Sigmoid colon (tissue), 7 donors: ENCODE results near the gene NAALAD2. TPM values are rescaled to one million over a fixed set of nuclear protein-coding genes. Genes with fewer than 3 reads are reported as not detected.

ENCODE experiments used
- DNase-seq: peaks from one replicate; pipeline ENCODE4 v3.0.0-alpha.2; 2019
- H3K27ac ChIP-seq, 4 donors: fragments of 200-600 bp; sonication (generic); one replicate each; pipeline ENCODE4 v1.5.1; 2016 to 2019; ENCODE audit warnings: mild to moderate bottlenecking in 1 of 4
- H3K27me3 ChIP-seq, 3 donors: fragments of 200-600 bp; sonication (generic); one replicate each; pipeline ENCODE4 v1.5.1; 2019; ENCODE audit warnings: mild to moderate bottlenecking in 1 of 3
- H3K36me3 ChIP-seq, 4 donors: fragments of 200-600 bp; sonication (generic); one replicate each; pipeline ENCODE4 v1.5.1; 2016 to 2019
- H3K4me1 ChIP-seq, 4 donors: fragments of 200-600 bp; sonication (generic); one replicate each; pipeline ENCODE4 v1.5.1; 2017 to 2019
- H3K4me3 ChIP-seq, 4 donors: fragments of 200-600 bp; sonication (generic); one replicate each; pipeline ENCODE4 v1.5.1; 2017 to 2019; ENCODE audit warnings: mild to moderate bottlenecking in 2 of 4, moderate library complexity in 1 of 4
- H3K9me3 ChIP-seq, 4 donors: fragments of 200-600 bp in 3 of 4; sonication (generic) in 3 of 4; one replicate each; pipeline versions ENCODE4 v1.5.1 to v1.6.1; 2013 to 2019
- EP300 ChIP-seq, 4 donors: sonication (generic); formaldehyde crosslinking; IDR thresholded peaks; one replicate each; pipeline ENCODE4 v1.6.1; 2017; ENCODE audit warnings: antibody characterized with exemption in 4 of 4
- POLR2A ChIP-seq, 2 donors: fragments of 450-650 bp; IDR thresholded peaks; one replicate each; pipeline ENCODE4 v1.6.1; 2016; ENCODE audit warnings: antibody characterized with exemption in 2 of 2, mild to moderate bottlenecking in 2 of 2, moderate library complexity in 2 of 2
- POLR2AphosphoS5 ChIP-seq, 4 donors: sonication (generic); formaldehyde crosslinking; IDR thresholded peaks; one replicate each; pipeline ENCODE4 v1.6.1; 2017; ENCODE audit warnings: antibody characterized with exemption in 4 of 4
- WGBS, 2 donors: extraction: QIAGEN DNeasy Blood & Tissue Kit; methylation state at CpG; one replicate each; pipeline ENCODE4 v1.1.7; 2013; 5-methylcytosine and 5-hydroxymethylcytosine counted together
- intact Hi-C: fragments of 100-400 bp; cut with DNase I; formaldehyde crosslinking; loops from one replicate; pipeline ENCODE4 v1.15.1; 2023
- polyA plus RNA-seq, 3 donors: library from polyadenylated mRNA; stranded (reverse); fragments of 200-250 nt; gene quantifications; one replicate each; pipeline ENCODE4 v1.2.3, GENCODE V29; 2013
- total RNA-seq, 4 donors: library from RNA; depleted of rRNA; stranded (reverse); fragments of >200 nt; gene quantifications; one replicate each; pipeline ENCODE4 v1.1.0, GENCODE V29; 2016
- TF ChIP-seq, protein P1 (sequence below), 4 experiments: fragments of 450-650 bp in 3 of 4; fragments of 200-600 bp in 1 of 4; IDR thresholded peaks; one replicate each; pipeline ENCODE4 v1.5.1; 2016 to 2019; ENCODE audit warnings: antibody characterized with exemption in 4 of 4, mild to moderate bottlenecking in 3 of 4, moderate library complexity in 2 of 4
- donor health status: healthy with polysubstance abuse.
- donor health status: Bipolar disorder and iron deficiency.
- donor health status: healthy.

Gene NAALAD2
- total and polyA plus RNA-seq, 7 donors = 0.31 to 3.9 (median 3.6) TPM; not detected in 2

DNA sequence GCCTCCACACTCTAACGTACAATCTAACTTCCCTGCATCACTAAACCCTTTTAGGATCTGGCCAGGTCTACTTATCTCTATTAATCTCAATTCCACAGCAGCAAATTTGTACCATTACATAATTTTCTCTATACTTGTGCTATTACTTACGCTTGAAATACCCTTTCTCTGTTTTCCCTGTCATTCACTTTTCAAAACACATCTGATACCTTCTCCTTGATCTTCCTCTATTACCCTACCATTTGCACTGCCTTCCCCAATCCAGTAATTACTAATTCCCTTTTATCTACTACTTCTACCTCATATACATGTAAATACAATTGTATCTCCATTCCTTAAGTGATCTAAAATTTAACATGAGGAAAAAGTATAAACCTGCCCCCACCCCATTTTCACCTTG lies 74.4 kb downstream of the NAALAD2 start:
- Histone ChIP-seq H3K36me3 (peaks cover 0 to 88% (median 18%) of the 10 kb centered on the region in 4 donors), H3K9me3 (no peaks in the 10 kb centered on the region), H3K27ac (no peak overlapping the region), H3K4me1 (no peaks in the 10 kb centered on the region), H3K27me3 (no peaks in the 10 kb centered on the region), H3K4me3 (no peak overlapping the region)
- intact Hi-C loops = no loop called here
- DNase-seq = no peak
- TF ChIP-seq POLR2AphosphoS5 (IDR thresholded peaks at IDR 0.05) = no peak
- TF ChIP-seq POLR2A (IDR thresholded peaks at IDR 0.05) = no peak
- TF ChIP-seq, protein P1, sequence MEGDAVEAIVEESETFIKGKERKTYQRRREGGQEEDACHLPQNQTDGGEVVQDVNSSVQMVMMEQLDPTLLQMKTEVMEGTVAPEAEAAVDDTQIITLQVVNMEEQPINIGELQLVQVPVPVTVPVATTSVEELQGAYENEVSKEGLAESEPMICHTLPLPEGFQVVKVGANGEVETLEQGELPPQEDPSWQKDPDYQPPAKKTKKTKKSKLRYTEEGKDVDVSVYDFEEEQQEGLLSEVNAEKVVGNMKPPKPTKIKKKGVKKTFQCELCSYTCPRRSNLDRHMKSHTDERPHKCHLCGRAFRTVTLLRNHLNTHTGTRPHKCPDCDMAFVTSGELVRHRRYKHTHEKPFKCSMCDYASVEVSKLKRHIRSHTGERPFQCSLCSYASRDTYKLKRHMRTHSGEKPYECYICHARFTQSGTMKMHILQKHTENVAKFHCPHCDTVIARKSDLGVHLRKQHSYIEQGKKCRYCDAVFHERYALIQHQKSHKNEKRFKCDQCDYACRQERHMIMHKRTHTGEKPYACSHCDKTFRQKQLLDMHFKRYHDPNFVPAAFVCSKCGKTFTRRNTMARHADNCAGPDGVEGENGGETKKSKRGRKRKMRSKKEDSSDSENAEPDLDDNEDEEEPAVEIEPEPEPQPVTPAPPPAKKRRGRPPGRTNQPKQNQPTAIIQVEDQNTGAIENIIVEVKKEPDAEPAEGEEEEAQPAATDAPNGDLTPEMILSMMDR (IDR thresholded peaks at IDR 0.05) = no peak
- no peak for TF ChIP-seq EP300 (IDR thresholded peaks at IDR 0.05)
- WGBS, 2 donors = 92 to 96% methylated on average over 2 of the region's 2 CpGs

DNA sequence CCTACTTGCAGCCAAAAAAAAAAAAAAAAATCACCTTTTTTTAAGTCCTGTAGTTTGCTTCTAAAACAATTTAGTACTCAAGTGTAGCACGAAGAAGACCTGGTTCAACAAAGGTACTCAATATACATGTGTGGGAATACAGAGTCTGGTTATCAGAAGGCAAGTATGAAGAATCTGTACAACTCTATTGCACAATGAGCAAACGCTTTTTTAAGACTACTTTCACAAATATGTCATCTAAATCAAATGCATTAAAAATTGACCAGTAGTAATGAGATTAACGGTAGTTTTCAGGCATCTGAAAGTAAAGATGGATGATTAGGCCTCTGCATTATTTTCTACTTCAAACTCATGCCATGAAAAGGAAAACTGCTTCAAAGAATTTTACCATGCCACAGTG lies 78.9 kb downstream of the NAALAD2 start:
- no peak for DNase-seq
- Histone ChIP-seq H3K36me3 (peaks cover 0 to 71% (median 11%) of the 10 kb centered on the region in 4 donors), H3K4me3 (no peak overlapping the region), H3K27ac (no peak overlapping the region), H3K9me3 (no peaks in the 10 kb centered on the region), H3K27me3 (no peaks in the 10 kb centered on the region), H3K4me1 (peaks cover 0 to 5% (median 0%) of the 10 kb centered on the region in 4 donors)
- WGBS, 2 donors = 92 to 97% methylated on average over 3 of the region's 3 CpGs
- TF ChIP-seq POLR2AphosphoS5 (IDR thresholded peaks at IDR 0.05) (no peak), POLR2A (IDR thresholded peaks at IDR 0.05) (no peak)
- TF ChIP-seq, protein P1 (IDR thresholded peaks at IDR 0.05) = no peak
- intact Hi-C loops = no loop called here

DNA sequence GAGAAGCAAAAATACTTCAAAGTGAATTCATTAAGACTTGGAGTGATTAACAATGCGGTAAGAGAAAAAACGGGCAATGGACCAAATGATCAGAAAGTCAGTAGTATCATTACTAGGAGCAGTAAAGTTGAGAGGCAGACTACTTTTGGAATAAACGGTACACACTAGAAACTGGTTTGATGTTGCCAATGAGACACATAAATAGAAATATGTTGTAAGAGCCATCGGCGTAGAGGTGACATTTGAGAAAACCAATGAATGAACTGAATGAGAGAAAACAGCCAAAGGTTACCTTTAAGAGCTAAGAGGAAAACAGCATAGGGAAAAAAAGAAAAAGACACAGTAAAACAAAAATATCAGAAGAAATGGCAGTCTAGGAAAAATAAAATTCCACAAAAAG lies 82.1 kb downstream of the NAALAD2 start:
- WGBS, 2 donors = 88 to 92% methylated on average over 5 of the region's 5 CpGs
- Histone ChIP-seq H3K4me1 (peaks cover 0 to 28% (median 20%) of the 10 kb centered on the region in 4 donors), H3K4me3 (no peak overlapping the region), H3K9me3 (no peaks in the 10 kb centered on the region), H3K27me3 (no peaks in the 10 kb centered on the region), H3K36me3 (peaks cover 0 to 41% (median 0%) of the 10 kb centered on the region in 4 donors), H3K27ac (no peak overlapping the region)
- no peak for TF ChIP-seq POLR2A (IDR thresholded peaks at IDR 0.05)
- no peak for TF ChIP-seq POLR2AphosphoS5 (IDR thresholded peaks at IDR 0.05)
- TF ChIP-seq, protein P1 (IDR thresholded peaks at IDR 0.05) = no peak
- TF ChIP-seq EP300 (IDR thresholded peaks at IDR 0.05) = no peak
- intact Hi-C loops = no loop called here
- DNase-seq = no peak

- H3K36me3 ChIP-seq = peaks cover 0 to 22% (median 0%) of the 10 kb centered on the region in 4 donors
- WGBS, 2 donors = 85 to 86% methylated on average over 2 of the region's 2 CpGs
- H3K27me3 ChIP-seq = no peaks in the 10 kb centered on the region
- no peak overlapping the region for H3K4me3 ChIP-seq
- H3K9me3 ChIP-seq = no peaks in the 10 kb centered on the region
- H3K27ac ChIP-seq = no peak overlapping the region
- no peak for TF ChIP-seq EP300 (IDR thresholded peaks at IDR 0.05)
- TF ChIP-seq POLR2A (IDR thresholded peaks at IDR 0.05) = no peak
- TF ChIP-seq, protein P1 (IDR thresholded peaks at IDR 0.05) = no peak
- no peak for TF ChIP-seq POLR2AphosphoS5 (IDR thresholded peaks at IDR 0.05)
- H3K4me1 ChIP-seq = peaks cover 0 to 35% (median 26%) of the 10 kb centered on the region in 4 donors
- intact Hi-C loops = no loop called here
- no peak for DNase-seq
These were observed 84.1 kb downstream of the NAALAD2 start for GRCh38 chr11:90218606-90219005.

DNA sequence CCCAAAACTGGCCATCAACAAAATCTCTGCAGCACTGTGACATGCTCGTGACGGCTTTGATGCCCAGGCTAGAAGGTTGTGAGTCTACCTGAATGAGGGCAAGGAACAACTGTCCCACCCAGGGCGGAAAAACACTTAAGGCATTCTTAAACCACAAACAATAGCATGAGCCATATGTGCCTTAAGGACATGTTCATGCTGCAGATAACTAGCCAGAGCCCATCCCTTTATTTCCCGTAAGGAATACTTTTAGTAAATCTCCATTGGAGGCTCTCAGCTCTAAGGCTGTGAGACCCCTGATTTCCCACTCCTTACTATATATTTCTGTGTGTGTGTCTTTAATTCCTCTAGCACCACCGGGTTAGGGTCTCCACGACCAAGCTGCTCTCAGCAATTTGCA lies 85.0 kb downstream of the NAALAD2 start:
- TF ChIP-seq POLR2AphosphoS5 (IDR thresholded peaks at IDR 0.05) (no peak), POLR2A (IDR thresholded peaks at IDR 0.05) (no peak), EP300 (IDR thresholded peaks at IDR 0.05) (no peak)
- TF ChIP-seq, protein P1 (IDR thresholded peaks at IDR 0.05) = no peak
- 94 to 95% methylated on average over 6 of the region's 6 CpGs for WGBS, 2 donors
- peaks cover 0 to 13% (median 0%) of the 10 kb centered on the region in 4 donors for H3K36me3 ChIP-seq
- intact Hi-C loops = no loop called here
- H3K4me3 ChIP-seq = no peak overlapping the region
- no peaks in the 10 kb centered on the region for H3K9me3 ChIP-seq
- no peak overlapping the region for H3K27ac ChIP-seq
- DNase-seq = no peak
- no peaks in the 10 kb centered on the region for H3K27me3 ChIP-seq
- peaks cover 0 to 42% (median 31%) of the 10 kb centered on the region in 4 donors for H3K4me1 ChIP-seq
